Ishikawa (cell line): ENCODE measurements around the gene CEACAM20.

Source experiments
- CEBPB ChIP-seq: IDR thresholded peaks from 2 replicates; pipeline ENCODE4 v1.6.1; 2012
- CREB1 ChIP-seq: IDR thresholded peaks from 2 replicates; pipeline ENCODE4 v1.6.1; 2012; ENCODE audit warnings: low read depth
- EGR1 ChIP-seq: IDR thresholded peaks from 2 replicates; pipeline ENCODE4 v1.6.1; 2012
- EP300 ChIP-seq: IDR thresholded peaks from 2 replicates; pipeline ENCODE4 v1.6.1; 2012; ENCODE audit warnings: borderline replicate concordance
- FOXM1 ChIP-seq: IDR thresholded peaks from 2 replicates; pipeline ENCODE4 v1.6.1; 2012; ENCODE audit warnings: low read depth, borderline replicate concordance
- MAX ChIP-seq: IDR thresholded peaks from 2 replicates; pipeline ENCODE4 v1.6.1; 2012
- NFIC ChIP-seq: IDR thresholded peaks from 2 replicates; pipeline ENCODE4 v1.6.1; 2012
- RAD21 ChIP-seq: IDR thresholded peaks from 2 replicates; pipeline ENCODE4 v1.6.1; 2012; ENCODE audit warnings: low read depth
- TAF1 ChIP-seq: IDR thresholded peaks from 2 replicates; pipeline ENCODE4 v1.6.1; 2012; ENCODE audit warnings: low read depth, mild to moderate bottlenecking
- TEAD4 ChIP-seq: IDR thresholded peaks from 2 replicates; pipeline ENCODE4 v1.6.1; 2012
- YY1 ChIP-seq: IDR thresholded peaks from 2 replicates; pipeline ENCODE4 v1.6.1; 2012; ENCODE audit warnings: low read depth

GRCh38 chr19:44515031-44515430 lies 14.4 kb downstream of the CEACAM20 start:
- TF ChIP-seq FOXM1 (no peak), TEAD4 (no peak), EP300 (no peak), CEBPB (no peak), CREB1 (no peak), RAD21 (no peak), MAX (no peak), TAF1 (no peak), NFIC (no peak), YY1 (no peak), EGR1 (no peak)
